Breast epithelium (tissue), 3 donors: ENCODE measurements around the gene ADAMTS2.

Source experiments
- CTCF ChIP-seq, 3 donors: fragments of 450-650 bp; IDR thresholded peaks; one replicate each; pipeline ENCODE4 v1.5.1; 2016 to 2017; ENCODE audit warnings: antibody characterized with exemption in 3 of 3, mild to moderate bottlenecking in 3 of 3, moderate library complexity in 3 of 3
- POLR2A ChIP-seq: fragments of 450-650 bp; IDR thresholded peaks from one replicate; pipeline ENCODE4 v1.6.1; 2016; ENCODE audit warnings: antibody characterized with exemption, mild to moderate bottlenecking, moderate library complexity
- POLR2AphosphoS5 ChIP-seq, 3 donors: sonication (generic); formaldehyde crosslinking; IDR thresholded peaks; one replicate each; pipeline ENCODE4 v1.6.1; 2017; ENCODE audit warnings: antibody characterized with exemption in 3 of 3

GRCh38 chr5:179243333-179243732, 101.9 kb downstream of the ADAMTS2 start:
- TF ChIP-seq CTCF (IDR thresholded peaks at IDR 0.05) = no peak
- no peak for TF ChIP-seq POLR2A
- TF ChIP-seq POLR2AphosphoS5 (IDR thresholded peaks at IDR 0.05) = no peak
